GM23338 (cell line): ENCODE data around the gene MYOM1. TPM values are rescaled to one million over a fixed set of nuclear protein-coding genes. Genes with fewer than 3 reads are reported as not detected.

Experiments used
- ATAC-seq: fragments of 200-7000 bp; cut with Tn5 transposase; 3 replicates; pipeline ENCODE4 v1.9.1; 2020
- DNase-seq: peaks from one replicate; pipeline ENCODE4 v3.0.0-alpha.2; 2015; ENCODE audit warnings: low spot score
- H2AFZ ChIP-seq: fragments of 200-600 bp; sonication (generic); 2 replicates; pipeline ENCODE4 v1.8.0; 2016; ENCODE audit warnings: antibody characterized with exemption, mild to moderate bottlenecking, moderate library complexity
- H3F3A ChIP-seq: fragments of 200-600 bp; sonication (generic); replicated peaks from 2 replicates; pipeline ENCODE4 v1.8.0; 2017; ENCODE audit warnings: antibody characterized with exemption, mixed run types, low read depth
- H3K27ac ChIP-seq: fragments of 200-600 bp; sonication (generic); 2 replicates; pipeline ENCODE4 v1.6.1; 2016; ENCODE audit warnings: low read depth
- H3K27me3 ChIP-seq: fragments of 200-600 bp; sonication (generic); 2 replicates; pipeline ENCODE4 v1.8.0; 2016; ENCODE audit warnings: mild to moderate bottlenecking, mixed run types, moderate library complexity; ENCODE audit not compliant: insufficient read depth
- H3K36me3 ChIP-seq: fragments of 200-600 bp; sonication (generic); 2 replicates; pipeline ENCODE4 v1.8.0; 2016; ENCODE audit warnings: mild to moderate bottlenecking; ENCODE audit not compliant: insufficient read depth
- H3K4me1 ChIP-seq: fragments of 200-600 bp; sonication (generic); 2 replicates; pipeline ENCODE4 v1.8.0; 2016; ENCODE audit warnings: mild to moderate bottlenecking, moderate library complexity; ENCODE audit not compliant: insufficient read depth
- H3K4me2 ChIP-seq: fragments of 200-600 bp; sonication (generic); 2 replicates; pipeline ENCODE4 v1.7.1; 2017; ENCODE audit warnings: mixed run types
- H3K4me3 ChIP-seq: fragments of 200-600 bp; sonication (generic); 2 replicates; pipeline ENCODE4 v1.6.1; 2016; ENCODE audit warnings: mixed run types
- H3K79me2 ChIP-seq: fragments of 200-600 bp; sonication (generic); replicated peaks from 2 replicates; pipeline ENCODE4 v1.8.0; 2017; ENCODE audit warnings: mild to moderate bottlenecking; ENCODE audit not compliant: insufficient read depth
- H3K9me2 ChIP-seq: fragments of 200-600 bp; sonication (generic); 2 replicates; pipeline ENCODE4 v1.8.0; 2017; ENCODE audit not compliant: insufficient read depth
- H4K20me1 ChIP-seq: fragments of 200-600 bp; sonication (generic); replicated peaks from 2 replicates; pipeline ENCODE4 v1.8.0; 2017; ENCODE audit warnings: mild to moderate bottlenecking; ENCODE audit not compliant: insufficient read depth
- H3K27ac Mint-ChIP-seq: 2 replicates; pipeline ENCODE4 v1.8.0; 2020; ENCODE audit warnings: inconsistent platforms, mild to moderate bottlenecking, moderate library complexity, mixed read lengths
- H3K27me3 Mint-ChIP-seq: 3 replicates; pipeline ENCODE4 v1.8.0; 2022; ENCODE audit warnings: low read depth, mild to moderate bottlenecking, moderate library complexity, mixed read lengths, inconsistent platforms; ENCODE audit not compliant: insufficient read depth, poor library complexity
- H3K36me3 Mint-ChIP-seq: 3 replicates; pipeline ENCODE4 v1.8.0; 2021; ENCODE audit warnings: low read depth, mild to moderate bottlenecking, inconsistent platforms, moderate library complexity, mixed read lengths
- H3K4me1 Mint-ChIP-seq: 3 replicates; pipeline ENCODE4 v1.8.0; 2020; ENCODE audit warnings: mild to moderate bottlenecking, inconsistent platforms, mixed read lengths
- H3K4me3 Mint-ChIP-seq: 3 replicates; pipeline ENCODE4 v1.8.0; 2021; ENCODE audit warnings: moderate library complexity, mild to moderate bottlenecking, inconsistent platforms, mixed read lengths
- H3K9me3 Mint-ChIP-seq: 3 replicates; pipeline ENCODE4 v1.8.0; 2020; ENCODE audit warnings: moderate library complexity, mild to moderate bottlenecking, inconsistent platforms, mixed read lengths
- CREB1 ChIP-seq: fragments of 250-450 bp; sonication (Bioruptor Pico); IDR thresholded peaks from 2 replicates; pipeline ENCODE4 v1.5.0; 2020; ENCODE audit warnings: low read depth, mild to moderate bottlenecking, moderate library complexity
- EZH2 ChIP-seq: fragments of 200-600 bp; sonication (generic); IDR thresholded peaks from one replicate; pipeline ENCODE4 v1.8.0; 2017; ENCODE audit warnings: antibody characterized with exemption, mild to moderate bottlenecking, low read depth; ENCODE audit not compliant: unreplicated experiment
- EZH2phosphoT487 ChIP-seq: fragments of 200-600 bp; sonication (generic); IDR thresholded peaks from one replicate; pipeline ENCODE4 v1.8.1; 2018; ENCODE audit warnings: antibody characterized with exemption; ENCODE audit not compliant: unreplicated experiment
- JUNB ChIP-seq: IDR thresholded peaks from one replicate; pipeline ENCODE4 v1.6.1; 2016; ENCODE audit warnings: antibody characterized with exemption; ENCODE audit not compliant: unreplicated experiment
- NANOG ChIP-seq: IDR thresholded peaks from 2 replicates; pipeline ENCODE4 v1.6.1; 2016; ENCODE audit warnings: antibody characterized with exemption, borderline replicate concordance
- POLR2AphosphoS5 ChIP-seq: IDR thresholded peaks from 2 replicates; pipeline ENCODE4 v1.6.1; 2016; ENCODE audit warnings: antibody characterized with exemption, low read depth
- STAT1 ChIP-seq: IDR thresholded peaks from one replicate; pipeline ENCODE4 v1.6.1; 2016; ENCODE audit warnings: antibody characterized with exemption; ENCODE audit not compliant: unreplicated experiment
- ZNF114 ChIP-seq: fragments of 250-450 bp; sonication (Bioruptor Pico); IDR thresholded peaks from 2 replicates; pipeline ENCODE4 v1.5.0; 2020; ENCODE audit warnings: mild to moderate bottlenecking, moderate library complexity
- ZNF331 ChIP-seq: fragments of 250-450 bp; sonication (Bioruptor Pico); IDR thresholded peaks from 2 replicates; pipeline ENCODE4 v1.5.0; 2020; ENCODE audit warnings: low read depth, mild to moderate bottlenecking, moderate library complexity
- polyA plus RNA-seq: library from polyadenylated mRNA; unstranded; fragments of >200 nt; fragmentation: Nextera tagmentation; extraction: Ambion mirVana; gene quantifications from 2 replicates; pipeline ENCODE4 v1.2.1, GENCODE V29; 2016
- total RNA-seq: library from RNA; depleted of rRNA; stranded (reverse); fragments of >200 nt; shearing (Covaris generic); gene quantifications from 2 replicates; pipeline ENCODE4 v1.2.3, GENCODE V29; 2014
- TF ChIP-seq, protein P1 (sequence below): fragments of 250-450 bp; sonication (Bioruptor Pico); IDR thresholded peaks from 2 replicates; pipeline ENCODE4 v1.5.0; 2020; ENCODE audit warnings: mild to moderate bottlenecking, moderate library complexity
- TF ChIP-seq, protein P2 (sequence below): IDR thresholded peaks from one replicate; pipeline ENCODE4 v1.6.1; 2018; ENCODE audit warnings: antibody characterized with exemption; ENCODE audit not compliant: unreplicated experiment
- TF ChIP-seq, protein P3 (sequence below), 2 experiments: fragments of 200-600 bp in 1 of 2; sonication (generic) in 1 of 2; conservative IDR thresholded peaks; 2 replicates each; pipeline versions ENCODE4 v1.5.1 to v1.6.1; 2016 to 2017; ENCODE audit warnings: antibody characterized with exemption in 2 of 2, low read depth in 2 of 2, mild to moderate bottlenecking in 2 of 2, moderate library complexity in 1 of 2
- TF ChIP-seq, protein P4 (sequence below): IDR thresholded peaks from 2 replicates; pipeline ENCODE4 v1.6.1; 2016; ENCODE audit warnings: antibody characterized with exemption

The MYOM1 gene
- total and polyA plus RNA-seq, 2 experiments from 2014 or later, result 0.27 to 0.38 TPM

DNA sequence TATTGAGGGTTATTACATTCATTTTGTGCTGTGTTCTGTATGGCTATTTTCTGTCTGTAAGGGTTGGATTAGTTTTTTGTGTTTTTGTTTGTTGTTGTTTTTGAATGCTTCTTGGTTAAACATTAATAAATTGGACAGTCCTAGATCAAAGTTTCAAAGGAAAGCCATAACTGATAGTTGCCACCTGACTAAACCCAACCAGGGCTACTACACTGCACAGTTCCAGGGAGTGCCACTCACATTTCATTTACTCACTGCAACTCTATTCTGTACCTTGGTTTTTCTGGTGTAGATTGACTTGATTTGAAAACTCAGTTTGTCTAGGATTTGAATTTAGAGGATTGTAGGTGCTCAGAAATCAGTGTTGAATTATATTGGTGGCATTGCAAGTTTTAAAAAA, 48.5 kb upstream of the MYOM1 start:
- Histone ChIP-seq H3K27me3 (no peaks in the 10 kb centered on the region), H3K79me2 (peaks cover 100% of the 10 kb centered on the region), H4K20me1 (peaks cover 45% of the 10 kb centered on the region), H3K36me3 (peaks cover 4% of the 10 kb centered on the region; the same call in 1 of the 2 replicates), H3K4me3 (no peak overlapping the region), H3K4me1 (peaks cover 12% of the 10 kb centered on the region), H3K9me2 (no peaks in the 10 kb centered on the region), H3K4me2 (no peak overlapping the region), H2AFZ (no peak overlapping the region), H3K27ac (no peak overlapping the region), H3F3A (no peaks in the 10 kb centered on the region)
- H3K27ac Mint-ChIP-seq, result no peak overlapping the region
- peaks cover 40% of the 10 kb centered on the region for H3K4me1 Mint-ChIP-seq
- TF ChIP-seq, protein P1, sequence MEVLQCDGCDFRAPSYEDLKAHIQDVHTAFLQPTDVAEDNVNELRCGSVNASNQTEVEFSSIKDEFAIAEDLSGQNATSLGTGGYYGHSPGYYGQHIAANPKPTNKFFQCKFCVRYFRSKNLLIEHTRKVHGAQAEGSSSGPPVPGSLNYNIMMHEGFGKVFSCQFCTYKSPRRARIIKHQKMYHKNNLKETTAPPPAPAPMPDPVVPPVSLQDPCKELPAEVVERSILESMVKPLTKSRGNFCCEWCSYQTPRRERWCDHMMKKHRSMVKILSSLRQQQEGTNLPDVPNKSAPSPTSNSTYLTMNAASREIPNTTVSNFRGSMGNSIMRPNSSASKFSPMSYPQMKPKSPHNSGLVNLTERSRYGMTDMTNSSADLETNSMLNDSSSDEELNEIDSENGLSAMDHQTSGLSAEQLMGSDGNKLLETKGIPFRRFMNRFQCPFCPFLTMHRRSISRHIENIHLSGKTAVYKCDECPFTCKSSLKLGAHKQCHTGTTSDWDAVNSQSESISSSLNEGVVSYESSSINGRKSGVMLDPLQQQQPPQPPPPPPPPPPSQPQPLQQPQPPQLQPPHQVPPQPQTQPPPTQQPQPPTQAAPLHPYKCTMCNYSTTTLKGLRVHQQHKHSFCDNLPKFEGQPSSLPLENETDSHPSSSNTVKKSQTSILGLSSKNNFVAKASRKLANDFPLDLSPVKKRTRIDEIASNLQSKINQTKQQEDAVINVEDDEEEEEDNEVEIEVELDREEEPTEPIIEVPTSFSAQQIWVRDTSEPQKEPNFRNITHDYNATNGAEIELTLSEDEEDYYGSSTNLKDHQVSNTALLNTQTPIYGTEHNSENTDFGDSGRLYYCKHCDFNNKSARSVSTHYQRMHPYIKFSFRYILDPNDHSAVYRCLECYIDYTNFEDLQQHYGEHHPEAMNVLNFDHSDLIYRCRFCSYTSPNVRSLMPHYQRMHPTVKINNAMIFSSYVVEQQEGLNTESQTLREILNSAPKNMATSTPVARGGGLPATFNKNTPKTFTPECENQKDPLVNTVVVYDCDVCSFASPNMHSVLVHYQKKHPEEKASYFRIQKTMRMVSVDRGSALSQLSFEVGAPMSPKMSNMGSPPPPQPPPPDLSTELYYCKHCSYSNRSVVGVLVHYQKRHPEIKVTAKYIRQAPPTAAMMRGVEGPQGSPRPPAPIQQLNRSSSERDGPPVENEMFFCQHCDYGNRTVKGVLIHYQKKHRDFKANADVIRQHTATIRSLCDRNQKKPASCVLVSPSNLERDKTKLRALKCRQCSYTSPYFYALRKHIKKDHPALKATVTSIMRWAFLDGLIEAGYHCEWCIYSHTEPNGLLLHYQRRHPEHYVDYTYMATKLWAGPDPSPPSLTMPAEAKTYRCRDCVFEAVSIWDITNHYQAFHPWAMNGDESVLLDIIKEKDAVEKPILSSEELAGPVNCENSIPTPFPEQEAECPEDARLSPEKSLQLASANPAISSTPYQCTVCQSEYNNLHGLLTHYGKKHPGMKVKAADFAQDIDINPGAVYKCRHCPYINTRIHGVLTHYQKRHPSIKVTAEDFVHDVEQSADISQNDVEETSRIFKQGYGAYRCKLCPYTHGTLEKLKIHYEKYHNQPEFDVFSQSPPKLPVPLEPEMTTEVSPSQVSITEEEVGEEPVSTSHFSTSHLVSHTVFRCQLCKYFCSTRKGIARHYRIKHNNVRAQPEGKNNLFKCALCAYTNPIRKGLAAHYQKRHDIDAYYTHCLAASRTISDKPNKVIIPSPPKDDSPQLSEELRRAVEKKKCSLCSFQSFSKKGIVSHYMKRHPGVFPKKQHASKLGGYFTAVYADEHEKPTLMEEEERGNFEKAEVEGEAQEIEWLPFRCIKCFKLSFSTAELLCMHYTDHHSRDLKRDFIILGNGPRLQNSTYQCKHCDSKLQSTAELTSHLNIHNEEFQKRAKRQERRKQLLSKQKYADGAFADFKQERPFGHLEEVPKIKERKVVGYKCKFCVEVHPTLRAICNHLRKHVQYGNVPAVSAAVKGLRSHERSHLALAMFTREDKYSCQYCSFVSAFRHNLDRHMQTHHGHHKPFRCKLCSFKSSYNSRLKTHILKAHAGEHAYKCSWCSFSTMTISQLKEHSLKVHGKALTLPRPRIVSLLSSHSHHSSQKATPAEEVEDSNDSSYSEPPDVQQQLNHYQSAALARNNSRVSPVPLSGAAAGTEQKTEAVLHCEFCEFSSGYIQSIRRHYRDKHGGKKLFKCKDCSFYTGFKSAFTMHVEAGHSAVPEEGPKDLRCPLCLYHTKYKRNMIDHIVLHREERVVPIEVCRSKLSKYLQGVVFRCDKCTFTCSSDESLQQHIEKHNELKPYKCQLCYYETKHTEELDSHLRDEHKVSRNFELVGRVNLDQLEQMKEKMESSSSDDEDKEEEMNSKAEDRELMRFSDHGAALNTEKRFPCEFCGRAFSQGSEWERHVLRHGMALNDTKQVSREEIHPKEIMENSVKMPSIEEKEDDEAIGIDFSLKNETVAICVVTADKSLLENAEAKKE (CRISPR knock-in tag), result no peak
- TF ChIP-seq STAT1 (no peak), EZH2phosphoT487 (no peak), EZH2 (no peak), ZNF114 (CRISPR knock-in tag) (no peak), CREB1 (no peak), POLR2AphosphoS5 (no peak), NANOG (no peak), ZNF331 (CRISPR knock-in tag) (no peak), JUNB (no peak)
- TF ChIP-seq, protein P2, sequence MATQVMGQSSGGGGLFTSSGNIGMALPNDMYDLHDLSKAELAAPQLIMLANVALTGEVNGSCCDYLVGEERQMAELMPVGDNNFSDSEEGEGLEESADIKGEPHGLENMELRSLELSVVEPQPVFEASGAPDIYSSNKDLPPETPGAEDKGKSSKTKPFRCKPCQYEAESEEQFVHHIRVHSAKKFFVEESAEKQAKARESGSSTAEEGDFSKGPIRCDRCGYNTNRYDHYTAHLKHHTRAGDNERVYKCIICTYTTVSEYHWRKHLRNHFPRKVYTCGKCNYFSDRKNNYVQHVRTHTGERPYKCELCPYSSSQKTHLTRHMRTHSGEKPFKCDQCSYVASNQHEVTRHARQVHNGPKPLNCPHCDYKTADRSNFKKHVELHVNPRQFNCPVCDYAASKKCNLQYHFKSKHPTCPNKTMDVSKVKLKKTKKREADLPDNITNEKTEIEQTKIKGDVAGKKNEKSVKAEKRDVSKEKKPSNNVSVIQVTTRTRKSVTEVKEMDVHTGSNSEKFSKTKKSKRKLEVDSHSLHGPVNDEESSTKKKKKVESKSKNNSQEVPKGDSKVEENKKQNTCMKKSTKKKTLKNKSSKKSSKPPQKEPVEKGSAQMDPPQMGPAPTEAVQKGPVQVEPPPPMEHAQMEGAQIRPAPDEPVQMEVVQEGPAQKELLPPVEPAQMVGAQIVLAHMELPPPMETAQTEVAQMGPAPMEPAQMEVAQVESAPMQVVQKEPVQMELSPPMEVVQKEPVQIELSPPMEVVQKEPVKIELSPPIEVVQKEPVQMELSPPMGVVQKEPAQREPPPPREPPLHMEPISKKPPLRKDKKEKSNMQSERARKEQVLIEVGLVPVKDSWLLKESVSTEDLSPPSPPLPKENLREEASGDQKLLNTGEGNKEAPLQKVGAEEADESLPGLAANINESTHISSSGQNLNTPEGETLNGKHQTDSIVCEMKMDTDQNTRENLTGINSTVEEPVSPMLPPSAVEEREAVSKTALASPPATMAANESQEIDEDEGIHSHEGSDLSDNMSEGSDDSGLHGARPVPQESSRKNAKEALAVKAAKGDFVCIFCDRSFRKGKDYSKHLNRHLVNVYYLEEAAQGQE, result no peak
- TF ChIP-seq, protein P3, sequence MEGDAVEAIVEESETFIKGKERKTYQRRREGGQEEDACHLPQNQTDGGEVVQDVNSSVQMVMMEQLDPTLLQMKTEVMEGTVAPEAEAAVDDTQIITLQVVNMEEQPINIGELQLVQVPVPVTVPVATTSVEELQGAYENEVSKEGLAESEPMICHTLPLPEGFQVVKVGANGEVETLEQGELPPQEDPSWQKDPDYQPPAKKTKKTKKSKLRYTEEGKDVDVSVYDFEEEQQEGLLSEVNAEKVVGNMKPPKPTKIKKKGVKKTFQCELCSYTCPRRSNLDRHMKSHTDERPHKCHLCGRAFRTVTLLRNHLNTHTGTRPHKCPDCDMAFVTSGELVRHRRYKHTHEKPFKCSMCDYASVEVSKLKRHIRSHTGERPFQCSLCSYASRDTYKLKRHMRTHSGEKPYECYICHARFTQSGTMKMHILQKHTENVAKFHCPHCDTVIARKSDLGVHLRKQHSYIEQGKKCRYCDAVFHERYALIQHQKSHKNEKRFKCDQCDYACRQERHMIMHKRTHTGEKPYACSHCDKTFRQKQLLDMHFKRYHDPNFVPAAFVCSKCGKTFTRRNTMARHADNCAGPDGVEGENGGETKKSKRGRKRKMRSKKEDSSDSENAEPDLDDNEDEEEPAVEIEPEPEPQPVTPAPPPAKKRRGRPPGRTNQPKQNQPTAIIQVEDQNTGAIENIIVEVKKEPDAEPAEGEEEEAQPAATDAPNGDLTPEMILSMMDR (conservative IDR thresholded peaks at IDR 0.05; ENCODE audit: low read depth in 2 of 2), result no peak
- TF ChIP-seq, protein P4, sequence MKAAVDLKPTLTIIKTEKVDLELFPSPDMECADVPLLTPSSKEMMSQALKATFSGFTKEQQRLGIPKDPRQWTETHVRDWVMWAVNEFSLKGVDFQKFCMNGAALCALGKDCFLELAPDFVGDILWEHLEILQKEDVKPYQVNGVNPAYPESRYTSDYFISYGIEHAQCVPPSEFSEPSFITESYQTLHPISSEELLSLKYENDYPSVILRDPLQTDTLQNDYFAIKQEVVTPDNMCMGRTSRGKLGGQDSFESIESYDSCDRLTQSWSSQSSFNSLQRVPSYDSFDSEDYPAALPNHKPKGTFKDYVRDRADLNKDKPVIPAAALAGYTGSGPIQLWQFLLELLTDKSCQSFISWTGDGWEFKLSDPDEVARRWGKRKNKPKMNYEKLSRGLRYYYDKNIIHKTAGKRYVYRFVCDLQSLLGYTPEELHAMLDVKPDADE, result no peak
- H3K9me3 Mint-ChIP-seq, result no peaks in the 10 kb centered on the region
- 0 out of 3 replicates have a peak, but pooled peaks cover 3% of the 10 kb centered on the region for H3K36me3 Mint-ChIP-seq
- no peak for DNase-seq
- no peak for ATAC-seq
- H3K4me3 Mint-ChIP-seq, result no peak overlapping the region
- peaks cover 4% of the 10 kb centered on the region for H3K27me3 Mint-ChIP-seq
